CD4-positive, alpha-beta T cell treated with Interleukin-17A for 1 hour (primary cell): Measurements from ENCODE around the gene SSTR5.

Source experiments
- DNase-seq: peaks from one replicate; pipeline ENCODE4 v3.0.0-alpha.2; 2020

SSTR5 gene

GRCh38 chr16:1093284-1094123, 21.0 kb downstream of the SSTR5 start:
- DNase-seq = no peak

DNA sequence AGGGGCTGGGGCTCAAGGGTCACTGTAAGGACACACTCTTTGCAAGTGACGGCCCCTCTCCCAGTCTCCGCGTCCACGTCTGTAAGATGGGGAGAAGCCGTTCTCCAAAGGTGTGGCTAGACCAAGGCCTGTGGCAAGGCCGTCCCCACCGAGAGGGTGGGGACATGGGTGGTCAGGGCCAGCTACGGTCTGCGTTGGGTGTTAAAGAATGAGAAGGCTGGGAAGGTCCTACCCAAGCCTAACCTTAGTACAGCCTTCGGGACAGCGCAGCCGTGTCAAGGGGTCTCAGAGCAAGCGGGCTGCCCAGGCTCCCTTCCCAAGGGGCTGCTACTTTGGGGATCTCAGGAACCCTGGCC, 21.6 kb downstream of the SSTR5 start:
- no peak for DNase-seq

GRCh38 chr16:1094601-1095449, 22.3 kb downstream of the SSTR5 start:
- DNase-seq = no peak

DNA sequence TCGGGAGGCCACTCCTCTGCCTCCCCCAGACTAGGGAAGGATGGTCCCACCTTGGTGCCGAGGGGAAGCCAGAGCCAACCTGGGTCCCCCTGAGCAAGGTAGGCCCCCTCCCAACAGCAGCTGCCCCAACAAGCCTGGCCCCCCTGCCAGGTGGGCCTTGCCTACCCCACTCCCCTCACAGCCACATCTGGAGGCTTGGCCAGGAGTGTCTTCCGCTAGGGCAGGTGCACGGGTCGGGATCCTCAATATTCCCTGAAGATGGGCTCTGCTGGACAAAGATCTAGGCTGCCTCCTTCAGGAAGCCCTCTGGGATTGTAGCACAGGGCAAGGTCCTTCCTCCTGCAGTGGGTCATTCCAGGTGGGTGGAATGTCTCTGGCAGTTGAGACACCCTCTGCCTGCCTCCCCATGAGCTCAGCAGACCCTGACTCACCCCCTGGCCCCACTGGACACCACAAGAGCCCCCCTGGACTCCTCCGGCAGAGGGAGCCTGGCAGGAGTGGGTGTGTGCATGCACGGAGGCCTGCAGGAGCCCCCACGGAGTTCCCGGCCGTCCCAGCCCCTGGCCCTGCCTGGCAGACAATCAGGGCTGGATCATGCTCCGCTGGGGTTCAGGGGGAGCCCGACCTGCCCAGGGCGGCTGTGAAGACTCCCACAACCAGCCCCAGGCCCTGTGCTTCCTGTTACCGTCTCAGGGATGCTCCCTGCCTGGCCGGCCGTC, 23.1 kb downstream of the SSTR5 start:
- DNase-seq = no peak

GRCh38 chr16:1096169-1097082, 23.9 kb downstream of the SSTR5 start, which contains the start of gene C1QTNF8:
Gene C1QTNF8 (minus strand): TSS chr16:1096244. CDS start chr16:1094922, 1,322 bp downstream.
- DNase-seq = no peak

DNA sequence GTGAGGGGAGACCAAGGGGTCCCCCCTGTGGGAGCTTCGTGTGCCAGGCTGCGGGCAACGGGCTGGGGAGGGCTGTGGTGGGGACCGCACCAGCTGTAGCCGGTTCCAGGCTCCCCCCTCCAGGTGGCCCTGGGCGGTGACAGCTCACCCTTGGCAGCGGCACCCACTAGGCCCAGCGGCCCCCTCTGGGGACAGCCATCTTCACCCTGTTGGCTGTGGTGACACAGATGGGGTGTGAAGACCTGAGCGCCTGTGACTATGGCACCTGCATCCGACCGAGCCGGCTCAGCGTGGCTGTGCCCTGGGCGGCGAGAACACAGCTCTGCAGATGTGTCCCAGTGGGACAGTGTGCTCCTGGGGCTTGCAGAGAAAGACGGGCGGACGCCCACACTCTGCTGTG, 24.6 kb downstream of the SSTR5 start:
- DNase-seq = no peak

DNA sequence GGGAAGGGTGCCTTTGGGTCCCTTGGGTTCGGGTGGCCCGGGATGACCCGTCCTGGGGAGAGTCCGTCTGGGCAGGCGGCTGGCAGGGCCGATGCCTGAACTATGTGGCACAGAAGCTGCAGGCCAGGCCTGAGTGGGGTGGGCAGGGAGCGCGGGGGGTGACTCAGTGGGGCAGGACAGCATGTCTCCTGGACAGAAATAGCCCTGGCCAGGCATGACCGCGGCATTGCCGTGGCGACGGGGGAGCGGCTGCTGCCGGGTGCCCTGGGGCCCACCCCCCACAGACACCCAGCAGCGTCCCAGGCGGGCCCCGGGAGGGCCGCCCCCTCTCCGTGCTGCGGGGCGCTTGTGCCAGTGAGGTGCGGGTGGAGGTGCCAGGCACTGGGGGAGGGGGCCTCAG, 25.3 kb downstream of the SSTR5 start:
- DNase-seq = no peak

- DNase-seq = no peak
Measured at GRCh38 chr16:1098266-1098991, 25.9 kb downstream of the SSTR5 start.

GRCh38 chr16:1099189-1100083, 26.9 kb downstream of the SSTR5 start:
- DNase-seq = no peak

GRCh38 chr16:1100084-1100800, 27.7 kb downstream of the SSTR5 start:
- no peak for DNase-seq

GRCh38 chr16:1101133-1101532, 28.6 kb downstream of the SSTR5 start:
- no peak for DNase-seq

GRCh38 chr16:1101573-1102332, 29.2 kb downstream of the SSTR5 start:
- no peak for DNase-seq

- DNase-seq = no peak
Measured at GRCh38 chr16:1102333-1102700, 29.8 kb downstream of the SSTR5 start.

GRCh38 chr16:1102921-1103635, 30.5 kb downstream of the SSTR5 start:
- DNase-seq = peak; percentile 71

- no peak for DNase-seq
Measured at GRCh38 chr16:1103636-1103980, 31.1 kb downstream of the SSTR5 start.

DNA sequence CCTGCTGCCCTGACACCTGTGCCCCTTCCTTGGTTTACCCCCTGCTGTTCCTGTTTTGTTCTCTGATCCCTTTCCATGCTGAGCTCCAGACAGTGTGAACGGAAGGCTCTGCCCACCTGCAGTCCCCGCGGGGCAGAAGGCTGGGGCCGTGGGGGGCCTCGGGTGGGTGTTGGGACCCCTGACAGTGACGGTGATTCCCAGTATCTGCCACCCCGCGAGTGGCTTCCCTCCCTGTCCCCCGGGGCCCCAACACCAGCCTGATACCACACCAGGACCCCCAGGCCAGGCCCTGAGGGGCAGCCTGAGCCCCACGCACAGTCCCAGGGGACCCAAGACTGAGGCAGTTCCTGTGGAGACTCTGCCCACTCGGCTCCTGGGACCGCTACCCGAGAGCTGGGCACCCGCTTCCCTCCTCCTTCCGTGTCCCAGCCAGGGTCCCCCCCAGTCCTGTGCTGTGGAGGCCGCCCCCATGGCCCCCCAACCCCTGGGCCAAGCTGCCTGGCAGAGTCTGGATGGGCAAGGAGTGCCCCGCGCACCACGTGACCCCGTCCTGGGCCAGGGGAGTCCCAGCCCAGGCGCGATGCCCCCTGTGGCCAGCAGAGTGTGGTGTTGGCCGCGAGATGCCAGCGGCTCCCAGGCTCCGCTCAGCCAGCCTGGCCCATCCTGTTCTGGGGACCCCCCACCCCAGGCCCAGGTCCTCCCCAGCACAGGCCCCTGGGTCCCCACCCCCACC, 33.5 kb downstream of the SSTR5 start:
- peak; percentile 30 for DNase-seq

DNA sequence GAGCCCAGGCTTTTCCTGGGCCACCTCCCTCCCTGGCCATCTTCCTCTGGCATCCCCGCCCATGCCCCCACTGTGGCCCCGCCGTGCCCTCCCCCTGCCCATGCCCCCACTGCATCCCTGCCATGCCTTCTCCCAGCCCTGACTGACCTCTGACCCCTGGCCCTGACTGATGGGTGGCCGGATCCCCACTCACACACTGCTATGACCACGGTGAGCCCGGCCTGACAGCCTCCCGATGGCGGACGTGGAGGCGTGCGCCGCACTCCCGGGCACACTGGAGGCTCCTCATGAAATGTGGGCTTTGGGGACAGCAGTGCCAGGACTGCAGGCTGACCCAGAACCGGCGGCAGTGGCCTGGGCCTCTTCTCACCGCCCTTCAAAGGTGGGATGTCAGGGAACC, 34.1 kb downstream of the SSTR5 start:
- no peak for DNase-seq

- no peak for DNase-seq
Measured at GRCh38 chr16:1107141-1107540, 34.6 kb downstream of the SSTR5 start.
